ENCODE data around the gene C4orf17. TPM values are rescaled to one million over a fixed set of nuclear protein-coding genes. Genes with fewer than 3 reads are reported as not detected.

The C4orf17 gene
- polyA plus RNA-seq, 4 donors: 0.08 to 0.09 TPM; not detected in 2

Other genes starting within 250 kb of the C4orf17 start
- 1 to 10 TPM in 2 of 4 donors, under 1 TPM in 2; 0.56 to 4.4 (median 0.90) TPM for gene ADH1A, start 220.0 kb upstream of the C4orf17 start, polyA plus RNA-seq (ENCODE audit: insufficient read length in 4 of 4)
- 10 to 100 TPM; 12.1 to 30.0 (median 24.3) TPM for gene ADH1B, start 189.6 kb upstream of the C4orf17 start, polyA plus RNA-seq (ENCODE audit: insufficient read length in 4 of 4)
- 100 to 1,000 TPM in 3 of 4 donors, 10 to 100 TPM in 1; 19.6 to 143 (median 133) TPM for gene ADH1C, start 158.3 kb upstream of the C4orf17 start, polyA plus RNA-seq (ENCODE audit: insufficient read length in 4 of 4)
- gene ADH7, start 75.7 kb upstream of the C4orf17 start, polyA plus RNA-seq (ENCODE audit: insufficient read length in 4 of 4): not detected
- gene TRMT10A, start 53.0 kb downstream of the C4orf17 start, polyA plus RNA-seq (ENCODE audit: insufficient read length in 4 of 4): 10 to 100 TPM; 10.6 to 16.7 (median 15.7) TPM
- 10 to 100 TPM in 2 of 4 donors, 1 to 10 TPM in 1, under 1 TPM in 1; 0.98 to 11.7 (median 8.1) TPM for gene MTTP, start 63.8 kb downstream of the C4orf17 start, polyA plus RNA-seq (ENCODE audit: insufficient read length in 4 of 4)
- under 1 TPM; 0.44 to 0.93 (median 0.78) TPM for gene C4orf54, start 146.8 kb downstream of the C4orf17 start, polyA plus RNA-seq (ENCODE audit: insufficient read length in 4 of 4)